SK-N-SH (cell line): ENCODE measurements around the gene IRAG1. TPM values are rescaled to one million over a fixed set of nuclear protein-coding genes. Genes with fewer than 3 reads are reported as not detected.

ENCODE experiments used
- CTCF ChIA-PET: fragments of 300-600, 350-600 bp; formaldehyde crosslinking; extraction: SDS; loops from one replicate; lab custom pipeline; 2021; lab: Yijun Ruan, JAX
- POLR2A ChIA-PET: fragments of 350-600 bp; sonication (Branson Sonifier 250); formaldehyde crosslinking; extraction: SDS; loops from one replicate; lab custom pipeline; 2020; ENCODE audit warnings: antibody characterized with exemption, inconsistent platforms; lab: Yijun Ruan, JAX
- DNase-seq: peaks from one replicate; pipeline ENCODE4 v3.0.0; 2012
- H2AFZ ChIP-seq: fragments of 200-600 bp; sonication (generic); 2 replicates; pipeline ENCODE4 v1.8.1; 2016; ENCODE audit warnings: antibody characterized with exemption, mild to moderate bottlenecking, low read depth
- H3F3A ChIP-seq: fragments of 200-600 bp; sonication (generic); replicated peaks from 2 replicates; pipeline ENCODE3; 2016; ENCODE audit warnings: antibody characterized with exemption, mild to moderate bottlenecking; ENCODE audit not compliant: insufficient read depth
- H3K27ac ChIP-seq, 2 experiments: fragments of 200-500 bp in 1 of 2; fragments of 200-600 bp in 1 of 2; sonication (Bioruptor generic) in 1 of 2; sonication (generic), shearing (Covaris generic) in 1 of 2; 2 replicates each; pipeline versions ENCODE4 v1.5.1 to v1.6.1; 2014 to 2016; ENCODE audit warnings: low read depth in 2 of 2, inconsistent platforms in 1 of 2, low read length in 1 of 2, mild to moderate bottlenecking in 1 of 2, mixed read lengths in 1 of 2
- H3K27me3 ChIP-seq: fragments of 200-600 bp; sonication (generic), shearing (Covaris generic); 2 replicates; pipeline ENCODE4 v1.6.1; 2016; ENCODE audit warnings: mixed run types; ENCODE audit not compliant: insufficient read depth
- H3K36me3 ChIP-seq, 2 experiments: fragments of 200-500 bp in 1 of 2; fragments of 200-600 bp in 1 of 2; sonication (Bioruptor generic) in 1 of 2; sonication (generic) in 1 of 2; replicated peaks in 1 of 2; 2 replicates each; pipeline versions ENCODE3 to v1.5.1; 2014 to 2016; ENCODE audit warnings: low read length in 1 of 2, mild to moderate bottlenecking in 1 of 2; ENCODE audit not compliant: insufficient read depth in 2 of 2, control insufficient read depth in 1 of 2
- H3K4me1 ChIP-seq, 2 experiments: fragments of 200-500 bp in 1 of 2; fragments of 200-600 bp in 1 of 2; sonication (Bioruptor generic) in 1 of 2; sonication (generic), shearing (Covaris generic) in 1 of 2; 2 replicates each; pipeline versions ENCODE4 v1.5.1 to v1.6.1; 2014 to 2016; ENCODE audit warnings: low read depth in 1 of 2, low read length in 1 of 2, mixed run types in 1 of 2; ENCODE audit not compliant: insufficient read depth in 2 of 2, control insufficient read depth in 1 of 2
- H3K4me2 ChIP-seq: fragments of 200-600 bp; sonication (generic), shearing (Covaris generic); 2 replicates; pipeline ENCODE4 v1.6.1; 2017; ENCODE audit warnings: mixed run types
- H3K4me3 ChIP-seq, 2 experiments: fragments of 200-500 bp in 1 of 2; fragments of 200-600 bp in 1 of 2; sonication (Bioruptor generic) in 1 of 2; sonication (generic), shearing (Covaris generic) in 1 of 2; 2 replicates each; pipeline versions ENCODE4 v1.5.1 to v1.8.1; 2014 to 2016; ENCODE audit warnings: low read depth in 2 of 2, inconsistent platforms in 1 of 2, low read length in 1 of 2, mild to moderate bottlenecking in 1 of 2, mixed read lengths in 1 of 2, moderate library complexity in 1 of 2
- H3K79me2 ChIP-seq: fragments of 200-600 bp; sonication (generic); 2 replicates; pipeline ENCODE4 v1.8.1; 2017; ENCODE audit warnings: mild to moderate bottlenecking; ENCODE audit not compliant: insufficient read depth
- H3K9ac ChIP-seq: fragments of 200-600 bp; sonication (generic); 2 replicates; pipeline ENCODE4 v1.6.1; 2017; ENCODE audit warnings: mixed run types
- H3K9me2 ChIP-seq: fragments of 200-600 bp; sonication (generic); 2 replicates; pipeline ENCODE4 v1.6.1; 2017; ENCODE audit warnings: mixed run types
- H3K9me3 ChIP-seq: fragments of 200-600 bp; sonication (generic); 2 replicates; pipeline ENCODE4 v1.6.1; 2017; ENCODE audit warnings: mixed run types, mild to moderate bottlenecking, moderate library complexity
- H4K20me1 ChIP-seq: fragments of 200-600 bp; sonication (generic); 2 replicates; pipeline ENCODE4 v1.6.1; 2017; ENCODE audit warnings: mild to moderate bottlenecking, mixed run types; ENCODE audit not compliant: insufficient read depth
- GATA2 ChIP-seq: sonication (generic); formaldehyde crosslinking; IDR thresholded peaks from 2 replicates; pipeline ENCODE4 v1.5.0; 2020; ENCODE audit warnings: mild to moderate bottlenecking, missing genetic modification reagents
- MEF2A ChIP-seq: IDR thresholded peaks from 2 replicates; pipeline ENCODE4 v1.4.0; 2012; ENCODE audit warnings: low read depth, borderline replicate concordance
- MXI1 ChIP-seq: IDR thresholded peaks from 2 replicates; pipeline ENCODE4 v1.6.1; 2012; ENCODE audit warnings: mild to moderate bottlenecking, low read depth, low read length, improper control_type of control experiment
- POLR2AphosphoS5 ChIP-seq: IDR thresholded peaks from 2 replicates; pipeline ENCODE4 v1.6.1; 2012; ENCODE audit warnings: low read depth, low read length
- RCOR1 ChIP-seq: fragments of 150-350 bp; IDR thresholded peaks from 2 replicates; pipeline ENCODE4 v1.6.1; 2017; ENCODE audit warnings: antibody characterized with exemption, low read length
- SIN3A ChIP-seq: IDR thresholded peaks from 2 replicates; pipeline ENCODE4 v1.6.1; 2012; ENCODE audit warnings: low read depth, mild to moderate bottlenecking, low read length, moderate library complexity, borderline replicate concordance
- TEAD4 ChIP-seq: IDR thresholded peaks from 2 replicates; pipeline ENCODE4 v1.4.0; 2012; ENCODE audit warnings: mild to moderate bottlenecking, borderline replicate concordance; ENCODE audit not compliant: insufficient read depth
- YY1 ChIP-seq: IDR thresholded peaks from 2 replicates; pipeline ENCODE4 v1.4.0; 2012; ENCODE audit warnings: low read depth, mild to moderate bottlenecking
- WGBS: methylation state at CpG from one replicate; pipeline ENCODE4 v1.1.6; 2017; ENCODE audit warnings: low lambda C conversion rate; 5-methylcytosine and 5-hydroxymethylcytosine counted together
- polyA plus RNA-seq, 3 experiments: library from polyadenylated mRNA; depleted of rRNA; stranded (reverse); fragments of >200 nt; gene quantifications; 2 replicates each; pipeline ENCODE4 v1.2.3, GENCODE V29; 2012
- TF ChIP-seq, protein P1 (sequence below): IDR thresholded peaks from 2 replicates; pipeline ENCODE4 v1.6.1; 2012; ENCODE audit warnings: mild to moderate bottlenecking, low read depth, low read length, moderate library complexity
- TF ChIP-seq, protein P2 (sequence below): fragments of 200-600 bp; sonication (generic); IDR thresholded peaks from 2 replicates; pipeline ENCODE4 v1.6.1; 2017; ENCODE audit warnings: antibody characterized with exemption, mild to moderate bottlenecking, moderate library complexity

The IRAG1 gene
- polyA plus RNA-seq, 1 of the 3 experiments (the other 2 are of a cell fraction): 0.05 TPM

DNA sequence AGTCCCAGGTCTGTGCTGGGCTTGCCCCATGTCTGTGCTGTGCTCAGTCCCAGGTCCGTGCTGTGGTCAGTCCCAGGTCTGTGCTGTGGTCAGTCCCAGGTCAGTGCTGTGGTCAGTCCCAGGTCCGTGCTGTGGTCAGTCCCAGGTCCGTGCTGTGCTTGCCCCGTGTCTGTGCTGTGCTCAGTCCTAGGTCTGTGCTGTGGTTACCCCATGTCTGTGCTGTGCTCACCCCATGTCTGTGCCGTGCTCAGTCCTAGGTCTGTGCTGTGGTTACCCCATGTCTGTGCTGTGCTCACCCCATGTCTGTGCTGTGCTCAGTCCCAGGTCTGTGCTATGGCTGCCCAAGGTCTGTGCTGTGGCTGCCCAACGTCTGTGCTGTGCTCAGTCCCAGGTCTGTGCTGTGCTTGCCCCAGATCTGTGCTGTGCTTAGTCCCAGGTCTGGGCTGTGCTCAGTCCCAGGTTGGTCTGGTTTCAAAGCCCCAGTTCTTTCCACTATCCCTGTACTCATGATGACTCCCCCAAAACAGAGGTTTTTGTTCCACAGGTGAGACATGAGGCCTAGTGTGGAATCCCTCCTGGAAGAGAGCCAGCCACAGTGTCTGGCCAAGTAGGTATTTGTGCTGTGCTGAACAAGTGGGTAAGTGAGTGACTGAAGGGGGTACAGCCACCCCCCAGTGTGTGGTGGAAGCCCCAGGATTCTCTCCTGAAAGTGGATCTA, 34.8 kb downstream of the IRAG1 start:
- 87% methylated on average over 5 of the region's 6 CpGs for WGBS
- Histone ChIP-seq H3K27ac (peak overlapping the region in 1 of 2 experiments; percentile 70; a peak in 2 of 4 replicates), H3K36me3 (no peaks in the 10 kb centered on the region), H3K9me2 (no peaks in the 10 kb centered on the region), H3K9ac (no peak overlapping the region; the same call in 1 of the 2 replicates), H3K4me1 (peaks cover 2 to 26% of the 10 kb centered on the region in 2 experiments; a peak in 3 of 4 replicates), H4K20me1 (no peaks in the 10 kb centered on the region), H3K9me3 (no peaks in the 10 kb centered on the region), H3K79me2 (no peaks in the 10 kb centered on the region), H2AFZ (peak overlapping the region; percentile 7; the same call in 1 of the 2 replicates), H3K27me3 (no peaks in the 10 kb centered on the region), H3K4me3 (no peak overlapping the region), H3F3A (peaks cover 12% of the 10 kb centered on the region), H3K4me2 (peak overlapping the region; percentile 61; the same call in 1 of the 2 replicates)
- TF ChIP-seq MXI1: no peak
- no peak for TF ChIP-seq RCOR1
- TF ChIP-seq TEAD4: no peak
- no peak for TF ChIP-seq YY1
- TF ChIP-seq, protein P1, sequence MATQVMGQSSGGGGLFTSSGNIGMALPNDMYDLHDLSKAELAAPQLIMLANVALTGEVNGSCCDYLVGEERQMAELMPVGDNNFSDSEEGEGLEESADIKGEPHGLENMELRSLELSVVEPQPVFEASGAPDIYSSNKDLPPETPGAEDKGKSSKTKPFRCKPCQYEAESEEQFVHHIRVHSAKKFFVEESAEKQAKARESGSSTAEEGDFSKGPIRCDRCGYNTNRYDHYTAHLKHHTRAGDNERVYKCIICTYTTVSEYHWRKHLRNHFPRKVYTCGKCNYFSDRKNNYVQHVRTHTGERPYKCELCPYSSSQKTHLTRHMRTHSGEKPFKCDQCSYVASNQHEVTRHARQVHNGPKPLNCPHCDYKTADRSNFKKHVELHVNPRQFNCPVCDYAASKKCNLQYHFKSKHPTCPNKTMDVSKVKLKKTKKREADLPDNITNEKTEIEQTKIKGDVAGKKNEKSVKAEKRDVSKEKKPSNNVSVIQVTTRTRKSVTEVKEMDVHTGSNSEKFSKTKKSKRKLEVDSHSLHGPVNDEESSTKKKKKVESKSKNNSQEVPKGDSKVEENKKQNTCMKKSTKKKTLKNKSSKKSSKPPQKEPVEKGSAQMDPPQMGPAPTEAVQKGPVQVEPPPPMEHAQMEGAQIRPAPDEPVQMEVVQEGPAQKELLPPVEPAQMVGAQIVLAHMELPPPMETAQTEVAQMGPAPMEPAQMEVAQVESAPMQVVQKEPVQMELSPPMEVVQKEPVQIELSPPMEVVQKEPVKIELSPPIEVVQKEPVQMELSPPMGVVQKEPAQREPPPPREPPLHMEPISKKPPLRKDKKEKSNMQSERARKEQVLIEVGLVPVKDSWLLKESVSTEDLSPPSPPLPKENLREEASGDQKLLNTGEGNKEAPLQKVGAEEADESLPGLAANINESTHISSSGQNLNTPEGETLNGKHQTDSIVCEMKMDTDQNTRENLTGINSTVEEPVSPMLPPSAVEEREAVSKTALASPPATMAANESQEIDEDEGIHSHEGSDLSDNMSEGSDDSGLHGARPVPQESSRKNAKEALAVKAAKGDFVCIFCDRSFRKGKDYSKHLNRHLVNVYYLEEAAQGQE: no peak
- no peak for TF ChIP-seq GATA2 (CRISPR knock-in tag)
- TF ChIP-seq, protein P2, sequence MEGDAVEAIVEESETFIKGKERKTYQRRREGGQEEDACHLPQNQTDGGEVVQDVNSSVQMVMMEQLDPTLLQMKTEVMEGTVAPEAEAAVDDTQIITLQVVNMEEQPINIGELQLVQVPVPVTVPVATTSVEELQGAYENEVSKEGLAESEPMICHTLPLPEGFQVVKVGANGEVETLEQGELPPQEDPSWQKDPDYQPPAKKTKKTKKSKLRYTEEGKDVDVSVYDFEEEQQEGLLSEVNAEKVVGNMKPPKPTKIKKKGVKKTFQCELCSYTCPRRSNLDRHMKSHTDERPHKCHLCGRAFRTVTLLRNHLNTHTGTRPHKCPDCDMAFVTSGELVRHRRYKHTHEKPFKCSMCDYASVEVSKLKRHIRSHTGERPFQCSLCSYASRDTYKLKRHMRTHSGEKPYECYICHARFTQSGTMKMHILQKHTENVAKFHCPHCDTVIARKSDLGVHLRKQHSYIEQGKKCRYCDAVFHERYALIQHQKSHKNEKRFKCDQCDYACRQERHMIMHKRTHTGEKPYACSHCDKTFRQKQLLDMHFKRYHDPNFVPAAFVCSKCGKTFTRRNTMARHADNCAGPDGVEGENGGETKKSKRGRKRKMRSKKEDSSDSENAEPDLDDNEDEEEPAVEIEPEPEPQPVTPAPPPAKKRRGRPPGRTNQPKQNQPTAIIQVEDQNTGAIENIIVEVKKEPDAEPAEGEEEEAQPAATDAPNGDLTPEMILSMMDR: no peak
- TF ChIP-seq SIN3A: no peak
- no peak for TF ChIP-seq MEF2A
- no peak for TF ChIP-seq POLR2AphosphoS5
- no peak for DNase-seq
- POLR2A ChIA-PET: no interaction called here
- CTCF ChIA-PET: interaction anchor here (1.2 to 1.5 kb wide), 2 partner anchors 78 to 253 kb away, joined by 3 to 5 read pairs; no protein-coding TSS in a partner anchor
